CD14-positive monocyte (primary cell): ENCODE measurements around the gene DCLK2. TPM values are rescaled to one million over a fixed set of nuclear protein-coding genes. Genes with fewer than 3 reads are reported as not detected.

Experiments
- DNase-seq, 3 donors: peaks; one replicate each; pipeline ENCODE4 v3.0.0-alpha.2; 2011 to 2022
- H2AFZ ChIP-seq: 2 replicates; pipeline ENCODE4 v1.6.0; 2012; ENCODE audit warnings: mild to moderate bottlenecking, low read depth, low read length, inconsistent platforms; ENCODE audit not compliant: insufficient read depth, poor library complexity, severe bottlenecking
- H3K27ac ChIP-seq, 2 donors: 1 replicate in 1 of 2; 2 replicates in 1 of 2; pipeline ENCODE4 v1.5.1; 2012 to 2013; ENCODE audit warnings: low read length in 2 of 2, control low read depth in 1 of 2, inconsistent platforms in 1 of 2, low read depth in 1 of 2, mild to moderate bottlenecking in 1 of 2
- H3K27me3 ChIP-seq, 2 donors: one replicate each; pipeline versions ENCODE4 v1.6.0 to v1.6.1; 2011 to 2013; ENCODE audit warnings: low read length in 2 of 2; ENCODE audit not compliant: control insufficient read depth in 2 of 2, insufficient read depth in 2 of 2
- H3K36me3 ChIP-seq, 2 donors: replicated peaks in 1 of 2; 1 replicate in 1 of 2; 2 replicates in 1 of 2; pipeline versions ENCODE4 v1.5.1 to v1.6.1; 2012 to 2013; ENCODE audit warnings: low read length in 2 of 2, control low read depth in 1 of 2, inconsistent platforms in 1 of 2, mild to moderate bottlenecking in 1 of 2; ENCODE audit not compliant: insufficient read depth in 2 of 2, control insufficient read depth in 1 of 2
- H3K4me1 ChIP-seq, 2 donors: 1 replicate in 1 of 2; 2 replicates in 1 of 2; pipeline versions ENCODE4 v1.5.1 to v1.6.1; 2012 to 2013; ENCODE audit warnings: low read length in 2 of 2, control low read depth in 1 of 2, inconsistent platforms in 1 of 2, mild to moderate bottlenecking in 1 of 2, moderate library complexity in 1 of 2; ENCODE audit not compliant: insufficient read depth in 2 of 2, control insufficient read depth in 1 of 2
- H3K4me2 ChIP-seq: replicated peaks from 2 replicates; pipeline ENCODE3; 2012; ENCODE audit warnings: low read length, moderate library complexity, mild to moderate bottlenecking; ENCODE audit not compliant: poor library complexity, severe bottlenecking; ENCODE audit errors: extremely low read depth
- H3K4me3 ChIP-seq, 3 experiments: fragments of 200-600 bp in 1 of 3; sonication (generic) in 1 of 3; replicated peaks in 1 of 3; 1 replicate in 2 of 3; 2 replicates in 1 of 3; pipeline ENCODE4 v1.5.1; 2011 to 2013; ENCODE audit warnings: low read length in 3 of 3, mild to moderate bottlenecking in 3 of 3, control low read depth in 2 of 3, low read depth in 2 of 3, inconsistent platforms in 1 of 3, moderate library complexity in 1 of 3
- H3K79me2 ChIP-seq: 2 replicates; pipeline ENCODE4 v1.6.0; 2012; ENCODE audit warnings: mild to moderate bottlenecking, control low read depth, inconsistent platforms, low read length, moderate library complexity; ENCODE audit not compliant: insufficient read depth
- H3K9ac ChIP-seq: 2 replicates; pipeline ENCODE4 v1.6.0; 2017; ENCODE audit warnings: low read length, mild to moderate bottlenecking; ENCODE audit not compliant: insufficient read depth, poor library complexity, severe bottlenecking
- H3K9me3 ChIP-seq, 2 donors: replicated peaks in 1 of 2; 1 replicate in 1 of 2; 2 replicates in 1 of 2; pipeline versions ENCODE4 v1.5.1 to v1.6.1; 2012 to 2013; ENCODE audit warnings: low read length in 2 of 2, control low read depth in 1 of 2; ENCODE audit not compliant: control insufficient read depth in 1 of 2, insufficient read depth in 1 of 2
- H4K20me1 ChIP-seq: 2 replicates; pipeline ENCODE4 v1.6.0; 2012; ENCODE audit warnings: mild to moderate bottlenecking, low read length, control low read depth, moderate library complexity; ENCODE audit not compliant: insufficient read depth
- H3K27ac Mint-ChIP-seq, 7 donors: one replicate each; pipeline ENCODE4 v1.8.0; 2020; ENCODE audit warnings: mild to moderate bottlenecking in 7 of 7, mixed read lengths in 7 of 7, moderate library complexity in 6 of 7, inconsistent platforms in 2 of 7
- H3K27me3 Mint-ChIP-seq, 3 donors: one replicate each; pipeline ENCODE4 v1.8.0; 2021 to 2022; ENCODE audit warnings: low read depth in 3 of 3, mild to moderate bottlenecking in 3 of 3, mixed read lengths in 3 of 3, moderate library complexity in 3 of 3, inconsistent platforms in 1 of 3
- H3K36me3 Mint-ChIP-seq, 2 donors: one replicate each; pipeline ENCODE4 v1.8.0; 2020; ENCODE audit warnings: mixed read lengths in 2 of 2, inconsistent platforms in 1 of 2, mild to moderate bottlenecking in 1 of 2
- H3K4me1 Mint-ChIP-seq: one replicate; pipeline ENCODE4 v1.8.0; 2020; ENCODE audit warnings: mild to moderate bottlenecking, mixed read lengths
- H3K4me3 Mint-ChIP-seq, 2 donors: one replicate each; pipeline ENCODE4 v1.8.0; 2020; ENCODE audit warnings: mild to moderate bottlenecking in 2 of 2, mixed read lengths in 2 of 2, moderate library complexity in 1 of 2
- H3K9me3 Mint-ChIP-seq, 7 donors: one replicate each; pipeline ENCODE4 v1.8.0; 2020 to 2022; ENCODE audit warnings: mixed read lengths in 7 of 7, mild to moderate bottlenecking in 6 of 7, moderate library complexity in 6 of 7, inconsistent platforms in 2 of 7
- CTCF ChIP-seq: fragments of 200-600 bp; IDR thresholded peaks from one replicate; pipeline ENCODE4 v1.8.0; 2022; ENCODE audit warnings: antibody characterized with exemption, mild to moderate bottlenecking
- WGBS: methylation state at CpG from one replicate; pipeline ENCODE4 v1.1.5; 2013; ENCODE audit warnings: missing lambda C conversion rate; ENCODE audit not compliant: insufficient coverage; 5-methylcytosine and 5-hydroxymethylcytosine counted together
- intact Hi-C, 2 donors: fragments of 100-400 bp; cut with micrococcal nuclease; formaldehyde crosslinking; loops; one replicate each; pipeline versions ENCODE4 v1.15.0 to v1.15.1; 2023
- polyA plus RNA-seq, 3 donors: library from polyadenylated mRNA; depleted of rRNA in 1 of 3; unstranded in 2 of 3; stranded (reverse) in 1 of 3; fragments of 300-500 nt in 2 of 3; fragments of >200 nt in 1 of 3; fragmentation: Illumina TruSeq in 2 of 3; gene quantifications; 1 replicate in 2 of 3; 2 replicates in 1 of 3; pipeline ENCODE4 v1.2.3, GENCODE V29; 2012 to 2021

The DCLK2 gene
- polyA plus RNA-seq, 3 donors = 0.13 TPM; not detected in 2

- no peak overlapping the region for H3K27ac ChIP-seq
- no CpG with 5 or more reads among the region's 3 CpGs for WGBS
- no peaks in the 10 kb centered on the region for H3K27me3 ChIP-seq
- Mint-ChIP-seq H3K4me1 (no peaks in the 10 kb centered on the region), H3K4me3 (no peak overlapping the region), H3K27me3 (peaks cover 0 to 2% (median 0%) of the 10 kb centered on the region in 3 donors), H3K9me3 (no peaks in the 10 kb centered on the region), H3K36me3 (no peaks in the 10 kb centered on the region), H3K27ac (no peak overlapping the region)
- no peaks in the 10 kb centered on the region for H4K20me1 ChIP-seq
- no peak overlapping the region for H3K9ac ChIP-seq
- H3K36me3 ChIP-seq = no peaks in the 10 kb centered on the region
- no peaks in the 10 kb centered on the region for H3K4me1 ChIP-seq
- H2AFZ ChIP-seq = no peak overlapping the region
- H3K9me3 ChIP-seq = no peaks in the 10 kb centered on the region
- no peak for TF ChIP-seq CTCF
- no peak for DNase-seq
- H3K79me2 ChIP-seq = no peaks in the 10 kb centered on the region
- no peak overlapping the region for H3K4me2 ChIP-seq
- no peak overlapping the region for H3K4me3 ChIP-seq
- intact Hi-C loops = loop anchor here in 1 of 2 donors (10.0 kb wide), 1 partner anchor 232 kb away; no protein-coding TSS in a partner anchor
Observed at GRCh38 chr4:150217192-150217591, 138.9 kb downstream of the DCLK2 start.

GRCh38 chr4:150217808-150218207 is 139.6 kb downstream of the DCLK2 start:
- Histone ChIP-seq H3K27ac (no peak overlapping the region), H3K4me2 (no peak overlapping the region), H2AFZ (no peak overlapping the region), H3K27me3 (no peaks in the 10 kb centered on the region), H3K9me3 (no peaks in the 10 kb centered on the region), H3K36me3 (no peaks in the 10 kb centered on the region), H3K9ac (no peak overlapping the region), H3K4me1 (no peaks in the 10 kb centered on the region), H3K4me3 (no peak overlapping the region), H4K20me1 (no peaks in the 10 kb centered on the region), H3K79me2 (no peaks in the 10 kb centered on the region)
- H3K4me1 Mint-ChIP-seq = no peaks in the 10 kb centered on the region
- H3K27ac Mint-ChIP-seq = no peak overlapping the region
- H3K27me3 Mint-ChIP-seq = peaks cover 0 to 2% (median 0%) of the 10 kb centered on the region in 3 donors
- intact Hi-C loops = loop anchor here in 1 of 2 donors (10.0 kb wide), 1 partner anchor 233 kb away; no protein-coding TSS in a partner anchor
- no peaks in the 10 kb centered on the region for H3K36me3 Mint-ChIP-seq
- no peak for DNase-seq
- WGBS = 86% methylated on average over 4 of the region's 8 CpGs
- no peaks in the 10 kb centered on the region for H3K9me3 Mint-ChIP-seq
- no peak overlapping the region for H3K4me3 Mint-ChIP-seq
- no peak for TF ChIP-seq CTCF
